Measurements from ENCODE around the gene RNF4. TPM values are rescaled to one million over a fixed set of nuclear protein-coding genes. Genes with fewer than 3 reads are reported as not detected.

Gene RNF4
- total and polyA plus RNA-seq, 10 of the 15 experiments (the other 5 are each of a cell fraction or from before 2014, with no cell fraction given) = 34.9 to 145 (median 76.1) TPM

GRCh38 chr4:2428496-2429213 is 40.3 kb upstream of the RNF4 start:
- Histone ChIP-seq H3K27me3 (replicated peaks in 1 of 2; ENCODE audit: control insufficient read depth in 2 of 2, insufficient read depth in 2 of 2, low read length in 1 of 2) (no peaks in the 10 kb centered on the region), H3K9ac (ENCODE audit: control insufficient read depth, insufficient read depth, low read length) (no peak overlapping the region), H3K4me1 (ENCODE audit: control insufficient read depth, insufficient read depth, low read length) (no peaks in the 10 kb centered on the region), H3K4me3 (no peak overlapping the region), H3K36me3 (ENCODE audit: control insufficient read depth in 2 of 2, insufficient read depth in 2 of 2, low read length in 1 of 2) (no peaks in the 10 kb centered on the region), H2AFZ (ENCODE audit: control insufficient read depth, low read depth, low read length) (no peak overlapping the region), H3K79me2 (ENCODE audit: control insufficient read depth, insufficient read depth, low read length) (no peaks in the 10 kb centered on the region), H4K20me1 (ENCODE audit: control insufficient read depth, insufficient read depth) (no peaks in the 10 kb centered on the region), H3K4me2 (ENCODE audit: control insufficient read depth, insufficient read depth) (no peak overlapping the region), H3K9me3 (replicated peaks; ENCODE audit: control insufficient read depth, insufficient read depth, low read length) (no peaks in the 10 kb centered on the region), H3K27ac (ENCODE audit: control insufficient read depth, insufficient read depth) (no peak overlapping the region)
- intact Hi-C loops (cut with micrococcal nuclease; ENCODE audit: unreplicated experiment) (no loop called here), in situ Hi-C loops (cut with MboI) (no loop called here)
- DNase-seq (ENCODE audit: low read depth, low spot score) = no peak
- RAD21 ChIA-PET (ENCODE audit: unreplicated experiment) = interaction anchor here (0.7 kb wide), 1 partner anchor 8 kb away, joined by 3 read pairs; no protein-coding TSS in a partner anchor
- WGBS (ENCODE audit: insufficient coverage, insufficient replicate concordance, low lambda C conversion rate, missing lambda C conversion rate) = 46% methylated on average over 24 of the region's 25 CpGs
- SMC1A ChIA-PET (ENCODE audit: uncharacterized antibody, unreplicated experiment) = no interaction called here
- no peak for ATAC-seq
- TF ChIP-seq SIN3A (IDR thresholded peaks at IDR 0.05; ENCODE audit: low read depth, low read length) (no peak), EGR1 (IDR thresholded peaks at IDR 0.05; ENCODE audit: borderline replicate concordance in 1 of 2, low read depth in 2 of 2, low read length in 2 of 2) (no peak), MTA2 (IDR thresholded peaks at IDR 0.05; ENCODE audit: low read depth) (no peak), ESRRA (IDR thresholded peaks at IDR 0.05; ENCODE audit: low read length) (no peak), FOXM1 (IDR thresholded peaks at IDR 0.05; ENCODE audit: low read depth, low read length) (no peak), REST (IDR thresholded peaks at IDR 0.05; ENCODE audit: low read depth, low read length) (no peak), NFYB (IDR thresholded peaks at IDR 0.05; ENCODE audit: insufficient read depth, low read depth, low read length) (no peak), TCF12 (IDR thresholded peaks at IDR 0.05; ENCODE audit: low read depth, low read length) (no peak), CEBPZ (IDR thresholded peaks at IDR 0.05; ENCODE audit: low read depth, low read length) (no peak), ZNF24 (IDR thresholded peaks at IDR 0.05) (no peak), RELB (IDR thresholded peaks at IDR 0.05; ENCODE audit: low read depth) (no peak), CBX5 (IDR thresholded peaks at IDR 0.05; ENCODE audit: low read depth) (no peak), BMI1 (IDR thresholded peaks at IDR 0.05; ENCODE audit: borderline replicate concordance) (no peak), MYB (IDR thresholded peaks at IDR 0.05; ENCODE audit: borderline replicate concordance, low read depth, low read length) (no peak), ZSCAN29 (IDR thresholded peaks at IDR 0.05) (no peak)
- CTCF ChIA-PET = interaction anchor here (1.3 to 2.1 kb wide), 2 partner anchors 13 to 208 kb away, joined by 3 to 8 read pairs; no protein-coding TSS in a partner anchor
- POLR2A ChIA-PET = no interaction called here
- no peak for FAIRE-seq
- no TSS peak for BruUV-seq (replicated peaks)

Data from GM12878 (cell line).